Activated naive CD4-positive, alpha-beta T cell treated with anti-CD3 and anti-CD28 coated beads, Interleukin-2, amount 50 U/mL, for 16 hours (primary cell): ENCODE results near the gene NOP10.

Experiments
- DNase-seq: peaks from one replicate; pipeline ENCODE4 v3.0.0-alpha.2; 2020

The NOP10 gene

DNA sequence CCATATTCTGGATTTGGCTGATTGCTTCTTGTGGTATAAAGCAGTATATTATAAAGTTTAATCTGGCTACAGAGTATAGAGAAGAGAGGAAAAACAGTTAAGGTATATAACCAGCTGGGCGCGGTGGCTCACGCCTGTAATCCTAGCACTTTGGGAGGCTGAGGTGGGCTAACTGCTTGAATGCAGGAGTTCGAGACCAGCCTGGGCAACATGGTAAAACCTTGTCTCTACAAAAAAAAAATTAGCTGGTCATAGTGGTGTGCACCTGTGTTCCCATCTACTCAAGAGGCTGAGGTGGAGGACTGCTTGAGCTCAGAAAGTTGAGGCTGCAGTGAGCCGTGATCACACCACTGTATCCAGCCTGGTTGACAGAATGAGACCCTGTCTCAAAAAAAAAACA is 12.7 kb downstream of the NOP10 start:
- no peak for DNase-seq

DNA sequence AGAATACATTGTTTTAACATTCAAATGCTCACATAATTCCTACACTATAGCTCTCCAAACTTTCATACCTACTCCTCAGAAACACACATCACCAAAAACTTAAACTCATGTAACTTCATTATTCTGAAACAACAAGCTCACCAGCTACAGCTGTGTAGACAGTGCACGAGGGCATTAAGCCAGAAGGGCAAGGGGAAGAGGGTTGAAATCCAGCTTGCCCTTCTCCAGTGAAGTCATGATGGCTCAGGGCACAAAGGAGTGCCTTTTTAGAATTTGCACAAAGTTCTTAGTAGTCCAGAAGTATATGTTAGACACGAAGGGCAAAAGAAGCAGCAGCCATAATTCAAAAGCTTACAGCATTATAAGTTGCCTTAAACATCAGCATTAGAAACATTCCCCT is 13.9 kb downstream of the NOP10 start:
- DNase-seq, result no peak

DNA sequence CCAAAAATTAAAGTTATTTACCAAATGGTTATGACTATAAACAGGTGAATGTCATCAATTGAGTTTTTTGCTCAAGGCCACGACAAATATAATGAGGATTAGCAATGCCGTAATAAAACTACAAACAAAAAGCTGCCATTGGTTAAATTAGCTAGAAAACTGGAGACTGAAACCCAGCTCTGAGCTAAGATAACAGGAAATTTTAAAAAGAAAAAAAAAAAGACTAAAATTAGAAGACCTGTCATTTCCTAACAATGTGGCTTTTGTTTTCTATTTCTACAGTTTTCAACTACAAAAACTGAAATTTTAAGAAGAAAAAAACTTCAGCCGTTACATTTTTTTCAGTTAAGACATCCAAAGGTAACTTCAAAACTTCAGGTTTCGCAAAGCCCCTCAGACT is 15.0 kb downstream of the NOP10 start:
- DNase-seq, result no peak

DNA sequence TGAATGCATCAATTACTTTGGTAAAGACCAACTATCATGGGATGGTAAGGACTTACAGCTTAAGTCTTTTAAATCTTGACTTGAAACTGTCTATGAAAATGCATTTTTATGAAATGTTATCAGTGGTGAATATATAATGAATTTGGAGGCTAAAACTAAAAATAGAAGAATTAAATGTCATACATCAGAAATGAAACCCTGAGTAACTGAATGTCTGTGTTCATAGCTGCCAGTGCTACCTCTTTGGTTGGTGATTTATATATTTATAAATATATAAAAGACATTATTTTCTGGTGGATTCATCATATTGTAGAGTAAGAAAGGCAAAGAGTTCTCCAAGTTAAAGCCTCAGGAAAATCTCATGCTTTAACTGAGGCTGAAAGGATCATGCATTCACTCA is 17.6 kb downstream of the NOP10 start:
- DNase-seq, result no peak

DNA sequence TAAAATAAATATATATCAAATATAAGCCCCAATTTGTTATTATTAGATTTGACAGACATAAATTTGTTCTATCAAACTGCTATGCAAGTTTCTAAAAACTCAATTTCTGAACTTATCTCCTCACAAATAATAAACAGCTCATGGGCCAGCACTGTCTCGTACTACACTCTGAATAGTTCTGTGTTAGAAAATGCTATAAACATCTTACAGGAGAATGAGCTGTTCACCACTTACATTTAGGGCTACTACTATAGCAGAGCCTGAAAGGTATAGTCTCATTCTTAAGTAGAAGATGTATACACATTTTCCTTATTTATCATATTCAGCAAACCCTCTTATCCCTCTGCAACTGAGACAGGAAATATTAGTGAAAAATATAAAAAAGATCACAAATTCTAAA is 18.0 kb downstream of the NOP10 start:
- DNase-seq, result no peak

DNA sequence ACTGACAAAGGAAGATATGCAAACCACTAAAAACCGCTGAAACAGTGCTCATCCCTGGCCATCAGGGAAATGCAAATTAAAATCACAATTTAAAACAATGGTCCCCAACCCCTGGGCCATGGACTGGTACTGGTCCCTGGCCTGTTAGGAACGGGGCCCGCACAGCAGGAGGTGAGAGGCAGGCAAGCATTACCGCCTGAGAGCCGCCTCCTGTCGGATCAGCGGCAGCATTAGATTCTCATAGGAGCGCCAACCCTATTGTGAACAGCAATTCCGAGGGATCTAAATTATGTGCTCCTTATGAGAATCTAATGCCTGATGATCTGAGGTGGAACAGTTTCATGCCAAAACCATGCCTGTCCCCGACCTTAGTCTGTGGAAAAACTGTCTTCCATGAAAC is 19.7 kb downstream of the NOP10 start:
- no peak for DNase-seq

DNA sequence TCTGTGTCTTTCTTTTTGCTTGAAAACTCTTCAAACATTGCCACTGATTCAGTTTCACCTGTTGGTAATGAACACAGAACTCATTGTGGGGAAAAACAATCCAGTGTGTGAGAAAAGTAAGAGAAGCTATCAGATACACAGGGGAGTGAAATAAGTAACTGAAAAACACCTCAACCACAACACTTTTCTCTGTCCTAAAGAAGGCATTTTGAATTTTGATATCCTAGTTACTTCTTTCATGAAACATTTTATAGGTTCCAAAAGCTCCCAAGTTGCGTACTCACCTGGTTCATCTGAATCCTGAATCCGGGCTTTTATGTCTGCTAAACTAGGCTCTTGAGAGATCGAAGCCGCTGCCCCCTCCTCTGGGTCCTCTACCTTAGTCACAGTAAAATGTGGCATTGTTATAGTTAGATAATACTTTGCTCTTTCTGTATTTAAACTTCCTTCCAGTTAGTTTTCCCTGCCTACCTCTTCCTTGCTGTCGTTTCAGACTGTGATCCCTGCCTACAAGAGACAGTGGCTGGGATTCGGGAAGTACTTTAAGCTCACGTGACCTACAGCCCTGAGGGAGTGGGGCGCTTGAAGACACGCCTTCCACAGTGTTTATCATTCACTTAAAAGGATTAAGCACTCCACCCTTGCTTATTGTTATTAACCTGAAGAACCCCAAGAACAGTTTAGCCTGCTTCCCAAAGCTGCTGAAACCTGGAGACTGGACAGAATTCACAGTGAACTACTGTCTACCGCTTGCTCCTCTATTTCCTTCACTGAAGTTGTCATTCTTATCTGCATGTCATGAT is 24.5 kb downstream of the NOP10 start:
- no peak for DNase-seq

DNA sequence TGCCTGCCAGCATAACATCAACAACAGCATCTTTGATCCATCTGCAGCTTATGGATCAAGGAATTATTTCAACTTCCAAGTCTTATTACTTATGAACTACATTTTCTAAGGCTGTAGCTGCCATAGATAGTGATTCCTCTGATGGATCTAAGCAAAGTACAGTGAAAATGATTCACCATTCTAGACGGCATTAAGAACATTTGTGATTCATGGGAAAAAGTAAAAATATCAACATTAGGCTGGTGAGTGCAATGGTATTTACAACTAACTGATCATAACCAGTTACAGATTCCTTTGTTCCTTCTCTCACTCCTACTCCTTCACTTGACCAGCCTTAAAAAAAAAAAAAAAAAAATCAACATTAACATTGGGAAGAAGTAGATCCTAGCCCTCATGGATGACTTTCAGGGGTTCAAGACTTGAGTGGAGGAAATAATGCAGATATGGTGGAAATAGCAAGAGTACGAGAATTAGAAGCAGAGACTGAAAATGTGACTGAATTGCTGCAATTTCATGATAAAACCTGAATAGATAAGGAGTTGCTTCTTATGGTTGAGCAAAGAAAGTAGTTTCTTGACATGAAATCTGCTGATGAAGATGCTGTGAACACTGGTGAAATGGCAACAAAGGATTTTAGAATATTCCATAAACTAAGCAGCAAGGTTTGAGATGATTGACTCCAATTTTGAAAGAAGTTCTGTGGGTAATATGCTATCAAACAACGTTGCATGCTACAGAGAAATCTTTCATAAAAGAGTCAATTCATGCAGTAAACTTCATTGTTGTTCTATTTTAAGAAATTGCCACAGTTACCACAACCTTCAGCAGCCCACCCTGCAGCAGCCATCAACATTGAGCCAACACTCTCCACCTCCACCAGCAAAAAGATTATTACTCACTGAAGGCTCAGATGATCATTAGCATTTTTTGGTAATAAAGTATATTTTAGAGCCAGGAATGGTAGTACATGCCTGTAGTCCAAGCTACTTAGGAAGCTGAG is 28.1 kb downstream of the NOP10 start:
- DNase-seq, result no peak

DNA sequence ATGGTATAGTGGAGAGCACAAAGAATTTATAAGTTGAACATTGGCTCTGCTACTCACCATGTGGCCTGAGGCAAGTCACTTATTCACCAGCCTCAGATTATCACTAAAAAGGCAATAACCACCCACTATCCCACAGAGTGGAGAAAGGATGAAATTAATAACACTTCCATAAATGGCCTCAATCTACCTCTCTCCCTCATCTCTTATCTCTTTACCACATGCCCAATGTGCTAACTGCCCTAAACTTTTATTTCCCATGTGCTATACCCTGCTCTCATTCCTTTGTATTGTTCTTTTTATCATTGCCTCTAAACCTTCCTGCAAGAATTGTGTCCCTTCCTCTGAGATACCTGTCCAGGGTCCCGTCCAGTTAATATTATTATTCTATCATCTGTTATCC is 31.4 kb downstream of the NOP10 start:
- no peak for DNase-seq

DNA sequence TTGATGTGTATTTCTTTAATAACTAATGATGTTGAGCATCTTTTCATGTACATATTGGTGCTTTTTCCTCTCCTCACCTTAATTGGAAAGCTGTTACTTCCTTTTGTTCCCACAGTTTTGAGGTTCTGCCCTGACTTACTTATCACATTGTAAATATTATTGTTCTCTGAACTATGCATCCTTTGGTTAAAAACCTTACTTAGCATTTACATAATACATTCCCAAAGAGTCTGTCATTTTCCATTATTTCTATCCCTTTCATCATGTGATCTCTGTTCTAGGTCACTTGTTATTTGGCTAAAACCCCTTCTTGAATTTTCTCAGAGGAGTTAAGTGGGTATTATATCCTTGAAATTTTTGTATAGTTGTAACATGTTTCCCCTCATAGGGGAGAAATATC is 38.3 kb downstream of the NOP10 start:
- DNase-seq, result no peak

DNA sequence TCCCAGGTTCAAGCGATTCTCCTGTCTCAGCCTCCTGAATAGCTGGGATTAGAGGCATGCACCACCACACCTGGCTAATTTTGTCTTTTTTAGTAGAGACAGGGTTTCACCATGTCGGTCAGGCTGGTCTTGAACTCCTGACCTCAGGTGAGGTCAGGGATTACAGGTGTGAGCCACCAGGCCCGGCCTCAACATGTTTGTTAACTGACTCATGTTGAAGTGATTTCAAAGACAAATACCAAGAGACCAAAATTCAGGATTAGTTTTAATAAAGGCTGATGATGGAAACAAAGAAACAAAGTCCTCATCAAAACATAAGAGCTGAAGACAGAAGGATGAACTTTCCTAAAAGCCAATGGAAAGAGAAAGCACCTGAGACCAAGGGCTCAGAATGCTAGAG is 41.9 kb downstream of the NOP10 start:
- no peak for DNase-seq

DNA sequence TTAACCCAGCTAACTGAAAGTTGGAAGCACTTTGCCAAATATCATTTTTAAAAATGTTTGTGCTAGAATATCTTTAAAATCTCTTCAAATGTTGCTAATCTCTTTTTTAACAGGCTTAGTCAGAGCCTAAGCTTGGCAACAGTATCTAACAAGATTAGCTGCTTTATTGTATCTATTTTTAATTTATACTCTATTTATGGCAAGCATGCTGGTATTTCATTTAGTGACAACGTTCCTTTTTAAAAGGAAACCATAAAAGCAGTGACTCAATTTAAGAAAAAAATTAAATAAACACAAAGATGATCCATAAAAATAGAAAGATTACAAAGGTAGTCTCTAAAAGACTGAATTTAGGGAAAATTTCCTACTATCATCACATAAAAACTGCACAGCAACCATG is 45.9 kb downstream of the NOP10 start:
- DNase-seq, result no peak

DNA sequence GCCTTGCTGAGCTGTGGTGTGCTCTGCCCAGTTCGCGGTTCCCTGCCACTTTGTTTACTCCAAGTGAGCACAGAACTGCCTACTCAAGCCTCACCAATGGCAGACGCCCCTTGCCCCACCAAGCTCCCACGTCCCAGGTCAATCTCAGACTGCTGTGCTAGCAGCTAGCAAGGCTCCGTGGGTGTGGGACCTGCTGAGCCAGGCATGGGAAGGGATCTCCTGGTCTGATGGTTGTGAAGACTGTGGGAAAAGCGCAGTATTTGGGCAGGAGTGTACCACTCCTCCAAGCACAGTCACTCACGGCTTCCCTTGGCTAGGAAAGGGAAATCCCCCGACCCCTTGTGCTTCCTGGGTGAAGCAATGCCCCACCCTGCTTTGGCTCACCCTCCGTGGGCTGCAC is 50.3 kb downstream of the NOP10 start:
- DNase-seq, result no peak
